CD4-positive, alpha-beta T cell treated with Interleukin-21 for 1 hour (primary cell): ENCODE results near the gene MGST3.
"Not testable (repeated sequence)": the region's sequence is repeated elsewhere in the genome, so short reads cannot be mapped to it uniquely, and the experiment has no call there.

ENCODE experiments used
- DNase-seq: peaks from one replicate; pipeline ENCODE4 v3.0.0-alpha.2; 2020

MGST3 gene

DNA sequence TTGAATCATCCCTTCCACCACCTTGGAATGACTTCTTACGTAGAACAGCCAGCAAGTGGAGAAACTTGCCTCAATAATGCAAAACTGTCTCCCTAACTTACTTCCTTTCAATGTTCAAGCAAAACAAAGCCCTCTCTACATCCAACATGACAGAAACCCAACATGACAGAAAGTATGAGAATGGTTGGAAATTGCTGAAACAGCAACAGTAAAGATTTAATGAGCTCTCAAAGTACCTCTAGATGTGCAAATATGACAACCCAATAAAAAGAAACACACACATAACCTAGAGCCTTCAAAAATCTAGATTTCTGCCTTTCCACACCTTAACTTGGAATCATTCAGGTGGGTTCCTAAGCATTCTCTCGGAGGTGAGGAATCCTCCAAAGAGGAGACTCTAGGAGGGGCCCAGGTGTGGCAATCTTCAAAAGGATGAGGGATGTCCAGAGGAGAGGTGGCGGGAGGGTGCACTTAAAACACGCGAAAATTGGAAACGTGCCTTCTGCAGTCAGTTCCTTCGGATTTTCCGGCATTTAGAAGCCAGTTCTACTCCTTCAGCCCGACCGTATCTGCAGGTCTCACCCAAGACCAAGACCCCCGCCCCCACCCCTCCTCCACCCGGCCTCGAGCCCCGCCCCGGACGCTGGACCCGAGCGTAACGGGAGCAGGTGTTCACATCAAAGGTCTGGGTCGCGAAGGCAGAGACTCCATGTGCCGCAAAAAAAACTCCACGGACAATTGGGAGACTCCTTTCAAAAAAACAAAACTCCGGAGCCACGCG is 996 bp upstream of the MGST3 start:
- no peak for DNase-seq

DNA sequence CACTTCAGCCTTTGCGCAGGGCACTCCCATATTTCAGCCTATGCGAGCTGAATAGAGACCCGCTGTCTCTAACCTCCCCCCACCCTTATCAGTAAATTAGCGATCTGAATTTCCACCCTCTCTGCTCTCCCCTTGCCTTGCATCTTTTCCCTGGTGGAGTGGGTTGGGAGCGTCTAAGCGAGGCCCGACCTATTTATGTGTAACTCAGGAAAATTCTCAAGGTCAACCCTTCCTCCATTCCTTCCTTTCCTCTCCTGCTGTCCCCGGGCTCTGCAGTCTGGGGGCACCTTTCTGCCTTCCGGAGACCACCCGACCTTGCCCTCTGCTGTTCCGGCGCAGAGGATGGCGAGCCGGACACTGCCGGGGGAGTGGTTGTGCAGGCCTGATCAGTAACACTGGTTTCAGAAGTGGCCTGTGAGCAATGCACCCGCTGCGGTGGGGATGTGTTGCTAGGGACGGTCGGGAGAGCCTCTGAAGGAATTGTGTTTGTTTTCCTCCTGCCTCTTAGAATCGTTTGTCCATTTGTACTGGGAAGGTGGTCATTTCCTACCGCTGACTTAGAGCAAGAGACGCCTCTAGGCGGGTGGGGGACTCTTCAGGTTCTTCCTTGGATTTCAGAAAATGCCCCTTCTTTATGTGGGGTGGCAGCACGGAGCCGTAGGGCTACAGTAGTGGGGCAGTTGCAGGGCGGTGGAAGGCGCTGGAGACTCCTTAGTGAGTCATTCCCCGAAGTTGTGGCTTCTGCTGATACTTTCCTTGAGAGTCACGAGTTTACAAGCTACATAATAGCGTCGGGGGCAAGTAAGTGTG is 513 bp downstream of the MGST3 start:
- DNase-seq, result peak; percentile 21

- DNase-seq, result no peak
Observed at GRCh38 chr1:165632152-165632469, 1.1 kb downstream of the MGST3 start.

DNA sequence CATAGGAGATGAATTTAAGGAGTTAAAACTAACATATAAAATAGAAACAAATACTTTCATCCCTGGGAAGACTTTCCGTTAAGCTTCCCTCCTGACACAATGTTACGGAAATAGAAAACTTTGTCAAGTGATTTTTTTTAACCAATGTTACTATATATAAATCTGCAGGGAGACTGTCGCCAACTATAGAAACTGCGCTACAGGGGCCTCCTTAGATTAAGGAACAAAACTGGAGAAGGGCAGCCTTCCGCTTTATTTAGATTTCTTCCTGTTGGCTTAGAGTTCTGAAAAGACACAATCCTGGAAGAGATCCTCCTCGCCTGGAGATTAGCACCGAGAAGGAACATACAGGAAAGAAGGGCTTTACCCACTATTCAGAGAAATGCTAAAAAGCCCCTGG is 1.5 kb downstream of the MGST3 start:
- no peak for DNase-seq

DNA sequence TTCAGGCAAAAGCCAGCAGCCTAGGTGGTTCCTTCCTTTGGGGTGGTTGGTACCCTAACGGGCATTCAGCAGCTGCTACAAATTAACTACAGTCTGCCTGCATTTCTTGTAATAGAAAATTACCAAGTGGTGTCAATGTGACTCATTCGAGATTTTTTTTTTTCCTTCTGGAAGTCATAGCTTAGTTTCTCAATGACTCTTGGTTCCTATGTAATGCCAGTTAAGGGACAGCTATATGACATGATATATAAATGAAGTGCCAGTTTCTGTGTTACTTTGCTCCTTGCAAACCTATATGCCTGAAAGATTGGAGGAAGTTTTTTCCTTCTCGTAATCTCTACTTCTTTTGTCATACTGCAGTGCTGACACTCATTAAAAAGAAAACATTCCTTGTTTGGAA is 2.6 kb downstream of the MGST3 start:
- no peak for DNase-seq

DNA sequence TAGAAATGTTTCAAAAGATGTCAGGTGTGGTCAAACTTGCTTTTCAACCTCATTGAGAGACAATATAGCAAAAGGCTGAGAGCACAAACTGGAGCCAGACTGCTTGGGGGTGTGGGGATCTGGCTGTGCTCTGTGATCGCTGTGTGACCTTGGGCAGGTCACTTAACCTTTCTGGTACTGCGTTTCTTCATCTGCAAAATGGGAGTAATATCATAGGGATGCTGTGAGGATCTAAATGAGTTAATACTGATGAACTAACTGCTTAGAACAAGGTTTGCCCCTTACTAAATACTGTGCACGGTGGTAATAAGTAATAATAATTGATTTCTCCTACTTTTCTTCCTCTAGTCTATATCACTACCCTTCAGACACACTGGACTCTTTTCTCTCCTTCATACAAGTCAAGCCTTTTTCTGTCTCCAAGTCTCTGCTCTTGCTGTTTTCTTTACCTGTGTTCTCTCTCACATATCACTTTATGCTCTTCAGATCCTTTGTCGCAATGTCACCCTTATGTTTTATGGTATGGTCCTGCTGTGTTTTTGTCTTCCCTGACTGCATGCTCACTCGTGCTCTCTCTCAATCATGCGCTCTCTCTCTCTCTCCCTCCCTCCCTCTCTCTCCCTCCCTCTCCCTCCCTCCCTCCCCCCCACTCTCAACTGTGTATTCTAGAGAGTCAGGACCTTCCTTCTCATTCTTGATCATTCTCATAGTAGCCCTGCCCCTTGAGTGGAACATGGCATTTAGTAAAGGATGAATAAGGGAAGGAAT is 3.3 kb downstream of the MGST3 start:
- DNase-seq, result no peak

DNA sequence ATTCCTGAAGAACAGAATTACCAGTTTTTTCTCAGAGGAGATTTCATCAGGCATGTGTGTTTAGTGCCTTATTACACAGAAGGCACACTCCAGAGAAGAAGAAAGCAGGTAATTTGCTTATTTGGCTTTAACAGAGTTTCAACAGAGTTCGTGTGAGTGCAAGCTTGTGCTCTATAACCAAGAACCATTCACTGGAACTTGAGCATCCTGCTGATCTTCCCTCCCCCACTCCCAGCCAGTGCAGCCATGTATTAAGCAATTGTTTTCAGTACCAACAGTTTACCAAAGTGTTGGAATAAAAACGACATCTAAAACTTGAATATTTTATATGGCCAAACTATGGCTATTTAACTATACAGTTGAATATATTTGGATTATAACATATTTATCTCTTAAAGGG is 4.3 kb downstream of the MGST3 start:
- DNase-seq, result no peak

- DNase-seq, result no peak
Observed at GRCh38 chr1:165635823-165636222, 4.8 kb downstream of the MGST3 start.

- no peak for DNase-seq
Observed at GRCh38 chr1:165637427-165637826, 6.4 kb downstream of the MGST3 start.

DNA sequence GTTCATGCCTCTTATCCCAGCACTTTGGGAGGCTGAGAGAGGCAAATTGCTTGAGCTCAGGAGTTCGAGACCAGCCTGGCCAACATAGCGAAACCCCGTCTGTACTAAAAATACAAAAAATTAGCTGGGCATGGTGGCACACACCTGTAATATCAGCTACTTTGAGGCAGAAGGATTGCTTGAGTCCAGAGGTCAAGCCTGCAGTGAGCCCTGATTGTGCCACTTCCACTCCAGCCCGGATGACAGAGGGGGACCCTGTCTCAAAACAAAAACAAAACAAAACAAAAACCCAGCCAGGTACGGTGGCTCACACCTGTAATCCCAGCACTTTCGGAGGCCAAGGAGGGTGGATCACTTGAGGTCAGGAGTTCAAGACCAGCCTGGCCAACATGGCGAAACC is 7.2 kb downstream of the MGST3 start:
- DNase-seq, result not testable (repeated sequence)

DNA sequence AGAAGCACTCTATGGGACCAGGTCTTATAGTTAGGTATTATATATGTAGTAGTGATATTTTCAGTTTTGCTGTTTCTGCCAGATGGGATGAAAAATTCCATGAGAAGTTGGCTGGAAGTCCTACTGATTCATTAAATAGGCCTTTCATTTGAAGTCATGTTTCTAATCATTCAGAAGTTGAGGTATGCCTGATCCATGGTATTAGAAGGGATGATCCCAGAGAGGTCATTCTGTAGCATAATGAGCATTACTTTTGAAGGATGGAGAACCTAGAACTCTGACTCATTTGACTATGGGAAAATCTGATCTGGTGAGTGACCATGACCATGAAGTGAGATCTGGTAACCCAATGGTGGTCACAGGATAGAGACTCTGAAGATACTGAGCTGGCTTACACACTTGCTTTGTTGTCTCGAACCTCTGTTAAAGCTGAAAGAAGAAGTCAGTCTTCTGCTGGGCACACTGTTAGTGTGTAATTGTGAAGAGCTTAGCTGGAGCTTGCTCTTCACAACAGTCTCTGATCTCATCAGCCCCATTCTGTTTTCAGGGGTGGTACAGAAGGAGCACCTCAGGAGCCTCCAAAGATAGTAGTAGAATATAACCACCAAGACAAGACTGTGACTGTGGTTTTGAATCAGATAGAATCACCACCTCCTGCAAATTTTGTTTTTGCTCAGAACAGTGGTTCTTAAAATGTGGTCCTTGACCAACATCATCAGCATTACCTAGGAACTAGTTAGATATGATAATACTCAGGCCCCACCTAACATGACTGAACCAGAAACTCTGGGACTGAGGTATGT is 9.0 kb downstream of the MGST3 start:
- no peak for DNase-seq

DNA sequence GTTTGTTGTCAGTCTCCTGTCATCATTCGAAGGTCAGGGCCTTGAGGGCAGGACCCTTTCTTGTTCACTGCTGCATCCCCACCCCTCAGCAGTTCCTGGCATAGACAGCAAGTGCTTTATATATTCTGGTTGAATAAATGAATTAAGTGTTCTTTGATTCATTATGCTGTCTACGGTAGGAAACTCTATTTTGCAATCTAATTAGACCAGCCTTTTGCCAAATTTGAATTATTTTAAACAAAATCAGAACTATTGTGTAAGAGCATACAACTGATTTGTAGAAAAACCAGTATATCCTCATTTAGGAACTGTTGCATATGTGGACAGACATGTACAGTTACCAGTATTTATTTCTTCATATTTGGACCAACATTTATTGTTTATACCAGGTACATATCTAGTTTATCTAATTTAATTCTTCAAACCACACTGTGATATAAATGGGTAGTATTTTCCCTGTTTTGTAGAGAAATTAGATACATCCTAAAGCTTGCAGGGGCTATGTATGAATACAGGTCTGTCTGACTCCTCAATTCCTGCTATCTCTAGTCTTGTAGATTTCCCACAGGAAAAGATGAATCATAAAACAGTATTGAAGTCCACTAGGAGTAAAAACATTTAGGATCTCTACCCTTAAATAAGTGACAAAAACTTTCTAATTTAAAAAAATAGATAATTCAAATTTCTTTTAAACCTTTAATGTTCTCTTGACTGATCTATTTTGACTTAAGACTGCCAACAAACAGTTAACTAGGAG is 10.4 kb downstream of the MGST3 start:
- DNase-seq, result no peak

GRCh38 chr1:165644064-165644735 is 13.2 kb downstream of the MGST3 start:
- no peak for DNase-seq

DNA sequence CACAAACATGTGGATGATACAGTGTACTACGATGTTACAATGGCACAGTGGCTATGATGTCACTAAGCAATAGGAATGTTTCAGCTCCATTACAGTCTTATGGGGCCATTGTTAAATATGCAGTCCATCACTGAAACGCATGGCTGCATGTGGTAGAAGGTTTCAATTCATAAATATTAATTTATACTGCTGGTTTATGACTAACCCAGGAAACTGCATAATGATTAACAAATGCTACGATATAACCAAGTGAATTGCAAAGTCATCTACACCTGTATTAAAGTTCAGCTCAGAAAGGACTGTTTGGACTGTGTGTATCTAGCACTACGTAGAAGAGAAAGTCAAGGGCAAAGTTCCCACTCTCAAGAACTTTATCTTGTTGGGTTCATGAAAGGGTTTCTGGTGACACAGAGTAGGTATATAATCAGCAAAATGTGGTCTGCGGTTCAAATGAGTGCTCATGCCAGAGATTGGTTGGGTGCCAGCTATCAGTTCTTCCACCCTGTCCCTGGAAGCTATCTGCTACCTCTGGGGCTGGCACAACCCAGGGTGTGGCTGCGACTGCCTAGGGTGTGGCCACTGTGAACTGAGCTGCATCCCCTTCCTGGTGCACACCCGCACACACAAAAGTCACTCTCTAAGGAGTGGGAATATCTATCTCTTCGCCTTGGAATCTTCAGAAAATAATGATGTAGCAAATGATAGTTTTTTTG is 14.8 kb downstream of the MGST3 start:
- peak; percentile 34 for DNase-seq

DNA sequence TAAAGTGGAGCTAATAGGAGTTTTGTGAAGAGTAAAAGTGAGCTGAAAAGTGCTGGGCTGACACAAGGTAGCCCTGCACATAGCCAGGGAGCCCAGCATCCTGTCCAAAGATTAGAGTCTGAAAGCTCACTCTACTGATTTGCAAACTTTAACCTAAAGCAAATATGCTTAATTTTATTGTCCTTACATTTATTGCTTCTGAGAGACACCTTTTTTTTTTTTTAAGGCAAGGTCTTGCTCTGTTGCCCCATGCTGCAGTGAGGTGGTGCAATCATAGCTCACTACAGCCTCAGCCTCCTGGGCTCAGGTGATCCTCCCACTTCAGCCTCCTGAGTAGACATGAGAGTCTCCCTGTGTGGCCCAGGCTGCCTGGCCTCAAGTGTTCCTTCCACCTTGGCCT is 16.5 kb downstream of the MGST3 start:
- no peak for DNase-seq

DNA sequence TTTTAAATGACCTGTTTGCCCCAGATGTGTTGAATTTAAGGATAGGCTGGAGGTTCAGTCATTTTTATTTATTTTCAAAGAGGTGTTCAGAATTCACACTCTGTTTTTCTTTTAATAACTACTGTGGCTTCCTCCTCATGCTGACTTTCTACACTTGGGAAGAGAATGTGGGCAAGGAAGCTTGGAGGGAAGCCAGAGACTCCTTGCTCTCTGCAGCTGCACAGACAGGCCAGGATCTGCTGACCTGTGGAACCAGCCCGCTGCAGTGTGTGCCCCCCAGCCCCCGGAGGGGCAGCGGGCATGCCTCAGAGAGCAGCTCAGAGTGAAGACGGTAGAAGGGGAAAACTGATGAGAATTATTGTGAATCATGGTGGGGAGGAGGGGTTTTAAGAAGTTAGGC is 16.9 kb downstream of the MGST3 start:
- DNase-seq, result no peak

DNA sequence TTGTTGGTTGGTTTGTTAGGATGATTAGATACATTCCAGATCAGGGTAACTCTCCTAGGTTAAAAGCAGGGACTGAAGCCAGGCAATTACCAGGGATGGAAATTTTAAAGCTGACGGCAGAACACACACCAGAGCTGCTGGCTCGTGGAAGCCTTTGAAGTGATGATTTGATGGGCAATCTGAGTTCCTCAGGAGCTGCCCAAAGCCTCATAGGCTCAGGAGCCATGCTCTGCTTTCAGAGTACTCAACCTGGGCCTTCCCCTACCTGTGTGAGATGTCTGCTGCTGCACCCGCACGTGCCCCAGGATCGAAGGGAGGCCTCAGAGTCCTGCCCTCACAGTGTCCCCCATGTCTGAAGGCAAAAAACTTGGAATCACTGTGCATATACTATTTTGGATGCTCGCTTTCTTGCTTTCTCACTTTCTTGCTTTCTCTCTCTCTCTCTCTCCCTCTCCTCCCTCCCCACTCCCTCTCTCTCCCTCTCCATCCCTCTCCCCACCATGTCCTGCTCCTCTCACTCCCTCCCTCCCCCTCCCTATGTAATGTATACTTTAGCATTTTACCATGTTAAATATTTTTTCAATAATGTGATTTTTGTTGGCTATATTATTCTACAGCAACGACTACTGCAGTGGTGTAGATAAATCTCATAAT is 18.0 kb downstream of the MGST3 start:
- DNase-seq, result no peak

- DNase-seq, result no peak
Observed at GRCh38 chr1:165650981-165651625, 20.1 kb downstream of the MGST3 start.

DNA sequence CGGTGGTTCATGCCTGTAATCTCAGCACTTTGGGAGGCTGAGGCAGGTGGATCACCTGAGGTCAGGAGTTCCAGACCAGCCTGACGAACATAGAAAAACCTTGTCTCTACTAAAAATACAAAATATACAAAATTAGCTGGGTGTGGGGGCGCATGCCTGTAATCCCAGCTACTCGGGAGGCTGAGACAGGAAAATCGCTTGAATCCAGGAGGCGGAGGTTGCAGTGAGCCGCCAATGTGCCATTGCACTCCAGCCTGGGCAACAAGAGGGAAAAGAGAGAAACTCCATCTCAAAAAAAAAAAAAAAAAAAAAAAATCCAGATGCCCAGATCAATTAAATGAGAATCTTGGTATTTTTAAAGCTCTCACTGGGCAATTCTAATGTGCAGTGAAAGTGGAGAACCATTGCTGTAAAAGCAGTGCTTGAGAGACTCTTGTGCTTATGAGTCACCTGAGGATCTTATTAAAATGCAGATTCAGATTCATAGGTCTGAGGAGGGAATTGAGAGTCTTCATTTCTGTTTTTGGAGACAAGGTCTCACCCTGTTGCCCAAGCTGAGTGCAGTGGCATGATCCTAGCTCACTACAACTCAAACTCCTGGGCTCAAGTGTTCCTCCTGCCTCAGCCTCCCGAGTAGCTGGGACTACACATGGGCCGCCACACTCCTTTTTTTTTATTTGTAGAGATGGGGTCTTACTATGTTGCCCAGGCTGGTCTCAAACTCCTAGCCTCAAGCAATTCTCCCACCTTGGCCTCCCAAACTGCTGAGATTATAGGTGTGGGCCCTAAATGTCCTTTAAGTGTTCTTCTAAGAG is 27.9 kb downstream of the MGST3 start:
- not testable (repeated sequence) for DNase-seq
